ENCODE measurements around the gene HS3ST4. TPM values are rescaled to one million over a fixed set of nuclear protein-coding genes. Genes with fewer than 3 reads are reported as not detected.

HS3ST4 gene
- total RNA-seq, 1 donor from 2014 or later = 1.1 TPM

- H3K4me1 Mint-ChIP-seq (ENCODE audit: low read depth, unreplicated experiment) = no peaks in the 10 kb centered on the region
- H3K27ac Mint-ChIP-seq (ENCODE audit: unreplicated experiment) = no peak overlapping the region
- H3K9me3 Mint-ChIP-seq (ENCODE audit: unreplicated experiment) = peaks cover 2% of the 10 kb centered on the region
- no peak for DNase-seq
- TF ChIP-seq CTCF (IDR thresholded peaks at IDR 0.05; ENCODE audit: partially characterized antibody, unreplicated experiment) = no peak
- no peak overlapping the region for H3K4me3 Mint-ChIP-seq (ENCODE audit: unreplicated experiment)
- no peaks in the 10 kb centered on the region for H3K36me3 Mint-ChIP-seq (ENCODE audit: unreplicated experiment)
- H3K27me3 Mint-ChIP-seq (ENCODE audit: unreplicated experiment) = no peaks in the 10 kb centered on the region
These were observed 224.3 kb downstream of the HS3ST4 start for GRCh38 chr16:25916037-25916436.

- no peak for TF ChIP-seq CTCF (IDR thresholded peaks at IDR 0.05; ENCODE audit: partially characterized antibody, unreplicated experiment)
- Mint-ChIP-seq H3K27ac (ENCODE audit: unreplicated experiment) (no peak overlapping the region), H3K9me3 (ENCODE audit: unreplicated experiment) (peaks cover 2% of the 10 kb centered on the region), H3K4me1 (ENCODE audit: low read depth, unreplicated experiment) (peaks cover 10% of the 10 kb centered on the region), H3K4me3 (ENCODE audit: unreplicated experiment) (no peak overlapping the region), H3K36me3 (ENCODE audit: unreplicated experiment) (peaks cover 4% of the 10 kb centered on the region), H3K27me3 (ENCODE audit: unreplicated experiment) (peaks cover 2% of the 10 kb centered on the region)
- DNase-seq = no peak
These were observed 230.7 kb downstream of the HS3ST4 start for GRCh38 chr16:25922438-25922837.

- DNase-seq = no peak
- H3K4me3 Mint-ChIP-seq (ENCODE audit: unreplicated experiment) = no peak overlapping the region
- peaks cover 10% of the 10 kb centered on the region for H3K4me1 Mint-ChIP-seq (ENCODE audit: low read depth, unreplicated experiment)
- H3K27me3 Mint-ChIP-seq (ENCODE audit: unreplicated experiment) = peaks cover 2% of the 10 kb centered on the region
- no peak for TF ChIP-seq CTCF (IDR thresholded peaks at IDR 0.05; ENCODE audit: partially characterized antibody, unreplicated experiment)
- peaks cover 4% of the 10 kb centered on the region for H3K36me3 Mint-ChIP-seq (ENCODE audit: unreplicated experiment)
- no peak overlapping the region for H3K27ac Mint-ChIP-seq (ENCODE audit: unreplicated experiment)
- peaks cover 5% of the 10 kb centered on the region for H3K9me3 Mint-ChIP-seq (ENCODE audit: unreplicated experiment)
These were observed 233.7 kb downstream of the HS3ST4 start for GRCh38 chr16:25925421-25925820.

- no peak for DNase-seq
- no peaks in the 10 kb centered on the region for H3K27me3 Mint-ChIP-seq (ENCODE audit: unreplicated experiment)
- H3K9me3 Mint-ChIP-seq (ENCODE audit: unreplicated experiment) = peaks cover 6% of the 10 kb centered on the region
- peaks cover 5% of the 10 kb centered on the region for H3K4me1 Mint-ChIP-seq (ENCODE audit: low read depth, unreplicated experiment)
- no peaks in the 10 kb centered on the region for H3K36me3 Mint-ChIP-seq (ENCODE audit: unreplicated experiment)
- TF ChIP-seq CTCF (IDR thresholded peaks at IDR 0.05; ENCODE audit: partially characterized antibody, unreplicated experiment) = no peak
- H3K4me3 Mint-ChIP-seq (ENCODE audit: unreplicated experiment) = no peak overlapping the region
- no peak overlapping the region for H3K27ac Mint-ChIP-seq (ENCODE audit: unreplicated experiment)
These were observed 239.8 kb downstream of the HS3ST4 start for GRCh38 chr16:25931473-25932035.

GRCh38 chr16:25941800-25942499 is 250.2 kb downstream of the HS3ST4 start:
- no peak for DNase-seq
- Mint-ChIP-seq H3K4me3 (ENCODE audit: unreplicated experiment) (no peak overlapping the region), H3K27ac (ENCODE audit: unreplicated experiment) (no peak overlapping the region), H3K27me3 (ENCODE audit: unreplicated experiment) (peaks cover 2% of the 10 kb centered on the region), H3K4me1 (ENCODE audit: low read depth, unreplicated experiment) (no peaks in the 10 kb centered on the region), H3K36me3 (ENCODE audit: unreplicated experiment) (peaks cover 10% of the 10 kb centered on the region), H3K9me3 (ENCODE audit: unreplicated experiment) (peaks cover 2% of the 10 kb centered on the region)
- no peak for TF ChIP-seq CTCF (IDR thresholded peaks at IDR 0.05; ENCODE audit: partially characterized antibody, unreplicated experiment)

Data from glutamatergic neuron (in vitro differentiated cells).